Measurements from ENCODE around the gene POU6F1.
A peak's percentile ranks its signal among the peaks of the same experiment; 100 is the strongest.

Gene POU6F1

DNA sequence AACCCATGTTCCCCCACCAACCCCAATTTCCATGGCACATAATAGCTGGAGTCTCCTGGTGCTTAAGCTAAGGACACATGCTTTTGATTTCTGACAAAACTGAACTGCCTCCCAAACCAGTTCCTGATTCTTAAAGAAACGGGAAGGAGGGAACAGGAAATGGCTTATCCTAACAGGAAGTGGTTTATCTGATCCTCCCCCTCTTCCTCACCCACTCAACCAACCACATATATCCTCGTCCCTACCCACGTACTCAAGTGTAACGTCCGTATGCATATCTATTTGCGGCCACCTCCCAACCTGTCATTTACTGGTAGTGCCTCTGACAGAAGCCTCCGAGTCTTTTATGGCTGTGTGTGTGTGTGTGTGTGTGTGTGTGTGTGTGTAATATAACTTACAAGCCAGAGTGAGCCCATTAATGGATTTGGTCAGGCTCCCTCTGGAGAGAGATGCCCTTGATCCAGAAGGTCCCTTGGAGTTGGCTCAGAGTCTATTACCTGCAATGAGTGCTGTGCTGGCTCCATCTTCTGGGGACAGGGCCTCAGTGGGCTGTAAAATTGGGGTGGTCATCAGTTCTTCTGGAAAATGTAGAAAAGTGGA is 28.5 kb upstream of the POU6F1 start:
- no peak overlapping the region for H3K4me3 ChIP-seq (replicated peaks; ENCODE audit: insufficient read depth, low read length)
- peak overlapping the region; percentile 76 for H3K27ac ChIP-seq (replicated peaks)
- DNase-seq (ENCODE audit: low read depth in 1 of 2, low spot score in 1 of 2) = peak; percentile 72 to 93
- TF ChIP-seq POLR2AphosphoS5 (IDR thresholded peaks at IDR 0.05; ENCODE audit: low read depth) = peak; percentile 92
- no peak for TF ChIP-seq REST (IDR thresholded peaks at IDR 0.05; ENCODE audit: insufficient replicate concordance, low read depth)
- peak; percentile 99 for TF ChIP-seq SPI1 (IDR thresholded peaks at IDR 0.05; ENCODE audit: borderline replicate concordance, low read depth)
- no peak for TF ChIP-seq CTCF (IDR thresholded peaks at IDR 0.05; ENCODE audit: insufficient read depth, low read length)
- peak; percentile 71 for TF ChIP-seq GABPA (IDR thresholded peaks at IDR 0.05; ENCODE audit: low read depth)
- no peaks in the 10 kb centered on the region for H3K27me3 ChIP-seq (ENCODE audit: insufficient read depth, poor library complexity, severe bottlenecking)

DNA sequence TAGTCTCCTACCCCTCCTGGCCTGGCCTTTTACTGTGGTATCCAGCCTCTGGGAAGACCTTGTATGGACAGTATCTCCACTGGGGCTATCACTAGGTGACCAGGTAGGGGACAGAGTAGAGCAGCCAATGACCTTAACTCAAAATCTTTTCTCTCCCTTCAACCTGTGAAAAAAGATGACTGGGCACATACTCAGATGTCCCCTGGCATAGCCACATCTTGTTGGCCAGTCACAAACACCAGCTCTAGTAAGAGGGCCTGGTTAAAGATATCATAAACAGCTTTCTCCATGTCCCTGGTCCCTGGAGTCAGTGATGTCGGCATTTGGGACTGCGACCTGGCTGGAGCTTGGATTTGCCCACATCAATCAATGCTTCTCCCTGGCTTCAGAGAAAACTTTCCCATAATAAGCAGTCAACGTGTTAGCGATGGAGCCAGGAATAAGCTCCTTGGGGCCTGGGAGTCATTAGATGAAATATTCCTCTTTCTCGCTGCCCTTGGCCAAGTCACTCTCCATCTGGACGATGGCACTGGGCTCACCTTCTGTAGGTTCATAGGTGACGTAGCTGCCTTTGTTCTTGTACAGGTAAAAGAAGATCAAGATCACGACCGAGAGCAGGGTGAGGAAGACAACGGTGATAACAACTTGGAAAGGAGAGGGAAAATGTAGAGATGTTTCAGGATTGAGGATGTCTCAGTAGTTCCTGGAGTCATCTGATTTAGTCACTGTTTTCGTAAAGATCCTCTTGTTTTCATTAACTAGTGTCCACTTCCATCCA is 27.8 kb upstream of the POU6F1 start:
- no peaks in the 10 kb centered on the region for H3K27me3 ChIP-seq (ENCODE audit: insufficient read depth, poor library complexity, severe bottlenecking)
- DNase-seq (ENCODE audit: low read depth in 1 of 2, low spot score in 1 of 2) = no peak
- no peak overlapping the region for H3K4me3 ChIP-seq (replicated peaks; ENCODE audit: insufficient read depth, low read length)
- TF ChIP-seq CTCF (IDR thresholded peaks at IDR 0.05; ENCODE audit: insufficient read depth, low read length) (no peak), GABPA (IDR thresholded peaks at IDR 0.05; ENCODE audit: low read depth) (no peak), SPI1 (IDR thresholded peaks at IDR 0.05; ENCODE audit: borderline replicate concordance, low read depth) (no peak), POLR2AphosphoS5 (IDR thresholded peaks at IDR 0.05; ENCODE audit: low read depth) (no peak), REST (IDR thresholded peaks at IDR 0.05; ENCODE audit: insufficient replicate concordance, low read depth) (no peak)
- peak overlapping the region; percentile 76 for H3K27ac ChIP-seq (replicated peaks)

DNA sequence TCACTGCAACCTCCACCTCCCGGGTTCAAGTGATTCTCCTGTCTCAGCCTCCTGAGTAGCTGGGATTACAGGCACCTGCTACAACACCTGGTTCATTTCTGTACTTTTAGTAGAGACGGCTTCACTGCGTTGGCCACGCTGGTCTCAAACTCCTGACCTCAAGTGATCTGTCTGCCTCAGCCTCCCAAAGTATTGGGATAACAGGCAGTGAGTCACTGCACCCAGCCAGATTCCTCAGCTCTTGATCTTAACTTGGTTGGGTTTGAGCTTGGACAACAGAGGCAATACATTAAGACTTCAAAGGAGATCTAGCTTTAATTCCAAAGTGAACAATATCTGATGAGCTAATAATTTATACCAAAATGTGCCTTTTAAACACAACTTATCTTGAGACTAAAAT is 26.4 kb upstream of the POU6F1 start:
- Histone ChIP-seq H3K27me3 (ENCODE audit: insufficient read depth, poor library complexity, severe bottlenecking) (no peaks in the 10 kb centered on the region), H3K4me3 (replicated peaks; ENCODE audit: insufficient read depth, low read length) (no peak overlapping the region), H3K27ac (replicated peaks) (no peak overlapping the region; the same call in 1 of the 2 replicates)
- TF ChIP-seq POLR2AphosphoS5 (IDR thresholded peaks at IDR 0.05; ENCODE audit: low read depth) = peak; percentile 65; the same call in 1 of the 2 replicates
- no peak for TF ChIP-seq CTCF (IDR thresholded peaks at IDR 0.05; ENCODE audit: insufficient read depth, low read length)
- DNase-seq (ENCODE audit: low read depth in 1 of 2, low spot score in 1 of 2) = no peak

Data from HL-60 (cell line).